ENCODE measurements around the gene KDM5D.

Gene KDM5D

DNA sequence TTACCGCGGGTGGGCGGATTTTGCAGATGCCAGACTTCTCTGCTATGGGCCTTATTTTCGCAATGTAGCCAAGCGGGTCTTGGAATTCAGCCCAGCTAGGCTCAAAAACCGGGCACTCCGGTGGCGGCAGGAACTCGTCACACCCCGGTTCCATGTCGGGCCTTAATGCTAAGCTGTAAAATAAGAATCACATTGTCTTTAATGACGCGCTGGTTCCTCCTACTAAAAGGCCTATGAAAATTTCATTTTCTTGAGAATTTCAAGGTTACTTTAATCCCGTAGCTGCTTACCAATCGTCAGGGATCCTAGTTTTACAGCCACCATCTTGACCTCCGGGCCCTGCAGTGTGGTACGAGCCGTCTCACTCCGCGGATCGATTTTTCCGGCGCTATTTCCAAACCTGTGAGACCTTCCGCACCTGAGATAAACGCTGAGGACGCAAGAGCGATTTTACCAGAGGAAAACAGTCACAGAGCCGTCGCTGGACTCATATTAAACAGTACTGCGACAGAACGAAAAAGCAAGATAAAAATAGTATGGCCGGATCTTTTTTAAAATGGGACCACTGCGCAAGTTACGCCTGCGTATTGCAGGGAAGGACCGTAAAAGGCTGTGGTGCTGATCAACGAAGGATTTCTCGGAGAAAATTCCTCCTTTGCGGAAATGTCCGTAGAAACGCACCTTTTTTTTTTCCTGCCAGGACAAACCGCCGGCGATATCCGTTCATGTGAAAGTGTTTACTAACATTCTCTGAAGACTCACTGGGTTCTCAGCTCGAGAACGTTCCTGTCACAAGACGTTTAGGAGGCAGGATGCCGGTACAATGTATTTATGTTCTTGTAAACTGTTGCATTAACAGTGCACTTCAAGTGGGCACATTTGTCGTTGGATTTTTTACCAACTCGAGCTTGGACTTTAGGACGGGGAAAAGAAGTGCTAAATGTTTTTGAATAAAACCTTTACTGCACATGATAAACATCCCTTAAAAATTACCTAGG is at the start of gene KDM5D:
TSS of gene KDM5D (minus strand) at position 346 of the 998 bp plus-strand sequence. CDS start at position 154, 192 bp downstream.
- Histone ChIP-seq H3K9me3 (ENCODE audit: control insufficient read depth in 2 of 2, low read length in 2 of 2) (no peaks in the 10 kb centered on the region), H3K9ac (ENCODE audit: low read depth in 1 of 2, low read length in 2 of 2) (no peak within 1 kb of the TSS), H3K4me1 (ENCODE audit: control insufficient read depth in 2 of 2, insufficient read depth in 2 of 2, low read length in 2 of 2) (no peaks in the 10 kb centered on the region), H3K27me3 (ENCODE audit: control insufficient read depth in 2 of 2, insufficient read depth in 2 of 2, low read length in 2 of 2) (no peaks in the 10 kb centered on the region), H3K4me3 (ENCODE audit: low read length in 2 of 2) (no peak within 1 kb of the TSS), H3K27ac (ENCODE audit: low read depth in 2 of 2, low read length in 2 of 2) (no peak within 1 kb of the TSS), H3K36me3 (ENCODE audit: control insufficient read depth in 2 of 2, insufficient read depth in 2 of 2, low read length in 2 of 2) (no peaks in the 10 kb centered on the region)

GRCh38 chrY:19768375-19768774 is 23.8 kb upstream of the KDM5D start:
- Histone ChIP-seq H3K9me3 (ENCODE audit: control insufficient read depth in 2 of 2, low read length in 2 of 2) (no peaks in the 10 kb centered on the region), H3K4me3 (ENCODE audit: low read length in 2 of 2) (no peak overlapping the region), H3K36me3 (ENCODE audit: control insufficient read depth in 2 of 2, insufficient read depth in 2 of 2, low read length in 2 of 2) (no peaks in the 10 kb centered on the region), H3K27me3 (ENCODE audit: control insufficient read depth in 2 of 2, insufficient read depth in 2 of 2, low read length in 2 of 2) (no peaks in the 10 kb centered on the region), H3K9ac (ENCODE audit: low read depth in 1 of 2, low read length in 2 of 2) (no peak overlapping the region), H3K27ac (ENCODE audit: low read depth in 2 of 2, low read length in 2 of 2) (no peak overlapping the region), H3K4me1 (ENCODE audit: control insufficient read depth in 2 of 2, insufficient read depth in 2 of 2, low read length in 2 of 2) (no peaks in the 10 kb centered on the region)

DNA sequence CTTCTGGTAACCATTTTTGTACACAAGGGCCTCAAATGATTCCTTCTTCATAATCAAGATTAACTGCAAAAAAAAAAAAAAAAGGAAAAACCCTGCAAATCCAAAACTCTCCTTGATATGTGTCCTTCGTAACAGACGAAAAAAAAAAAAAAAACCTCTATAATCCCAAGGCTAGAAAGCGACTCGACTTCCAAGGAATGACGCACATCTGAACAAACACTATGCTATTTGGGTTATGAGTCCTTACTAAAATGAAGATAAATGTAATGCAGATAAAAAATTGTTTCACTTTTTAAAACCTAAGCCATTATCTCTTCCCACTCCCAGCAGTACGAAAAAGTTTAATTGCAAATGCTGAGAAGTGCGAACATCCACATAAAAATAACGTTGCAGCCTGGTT is 1.2 kb downstream of the KDM5D start:
- no peaks in the 10 kb centered on the region for H3K27me3 ChIP-seq (ENCODE audit: control insufficient read depth in 2 of 2, insufficient read depth in 2 of 2, low read length in 2 of 2)
- H3K4me3 ChIP-seq (ENCODE audit: low read length in 2 of 2), result no peak overlapping the region
- H3K36me3 ChIP-seq (ENCODE audit: control insufficient read depth in 2 of 2, insufficient read depth in 2 of 2, low read length in 2 of 2), result no peaks in the 10 kb centered on the region
- no peak overlapping the region for H3K9ac ChIP-seq (ENCODE audit: low read depth in 1 of 2, low read length in 2 of 2)
- no peaks in the 10 kb centered on the region for H3K9me3 ChIP-seq (ENCODE audit: control insufficient read depth in 2 of 2, low read length in 2 of 2)
- H3K27ac ChIP-seq (ENCODE audit: low read depth in 2 of 2, low read length in 2 of 2), result no peak overlapping the region
- no peaks in the 10 kb centered on the region for H3K4me1 ChIP-seq (ENCODE audit: control insufficient read depth in 2 of 2, insufficient read depth in 2 of 2, low read length in 2 of 2)

DNA sequence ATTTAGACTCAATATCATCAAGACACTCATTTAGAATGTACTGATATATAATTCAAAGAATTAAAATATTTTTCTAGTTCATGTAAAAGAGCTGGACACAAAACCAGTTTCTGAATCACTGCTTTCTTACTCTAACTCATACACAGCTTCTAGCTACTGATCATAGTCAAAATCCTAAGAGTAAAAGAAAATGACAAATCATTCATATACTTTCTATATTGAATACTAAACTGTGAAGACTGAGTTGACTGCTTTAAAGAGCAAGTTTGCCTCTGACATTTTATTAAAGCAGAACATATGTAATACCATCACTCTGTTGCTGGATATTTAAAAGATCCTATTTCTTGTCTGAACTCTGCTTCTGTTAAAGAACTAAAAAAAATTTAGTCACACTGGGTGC is 2.4 kb downstream of the KDM5D start:
- no peak overlapping the region for H3K27ac ChIP-seq (ENCODE audit: low read depth in 2 of 2, low read length in 2 of 2)
- H3K27me3 ChIP-seq (ENCODE audit: control insufficient read depth in 2 of 2, insufficient read depth in 2 of 2, low read length in 2 of 2), result no peaks in the 10 kb centered on the region
- H3K4me3 ChIP-seq (ENCODE audit: low read length in 2 of 2), result no peak overlapping the region
- no peaks in the 10 kb centered on the region for H3K9me3 ChIP-seq (ENCODE audit: control insufficient read depth in 2 of 2, low read length in 2 of 2)
- no peak overlapping the region for H3K9ac ChIP-seq (ENCODE audit: low read depth in 1 of 2, low read length in 2 of 2)
- H3K36me3 ChIP-seq (ENCODE audit: control insufficient read depth in 2 of 2, insufficient read depth in 2 of 2, low read length in 2 of 2), result no peaks in the 10 kb centered on the region
- no peaks in the 10 kb centered on the region for H3K4me1 ChIP-seq (ENCODE audit: control insufficient read depth in 2 of 2, insufficient read depth in 2 of 2, low read length in 2 of 2)

DNA sequence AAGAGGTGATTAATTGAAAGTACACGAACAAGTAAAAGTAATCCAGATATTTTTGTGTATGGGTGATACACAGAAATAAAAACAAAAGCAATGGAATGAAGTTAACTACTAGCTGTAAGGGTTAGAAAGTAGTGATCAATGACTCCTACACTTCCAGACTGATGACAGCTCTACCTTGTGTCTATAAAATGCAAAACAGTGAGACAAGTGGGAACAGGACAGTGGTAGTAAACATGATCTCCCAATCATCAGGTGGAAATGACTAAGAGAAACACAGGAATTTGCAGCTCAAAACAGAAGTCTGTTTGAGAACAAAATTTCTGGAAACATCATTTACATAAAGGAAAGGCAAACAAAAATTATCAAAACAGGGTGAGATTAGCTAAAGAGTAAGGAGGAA is 10.1 kb downstream of the KDM5D start:
- Histone ChIP-seq H3K4me1 (ENCODE audit: control insufficient read depth in 2 of 2, insufficient read depth in 2 of 2, low read length in 2 of 2) (no peaks in the 10 kb centered on the region), H3K9me3 (ENCODE audit: control insufficient read depth in 2 of 2, low read length in 2 of 2) (no peaks in the 10 kb centered on the region), H3K36me3 (ENCODE audit: control insufficient read depth in 2 of 2, insufficient read depth in 2 of 2, low read length in 2 of 2) (no peaks in the 10 kb centered on the region), H3K27ac (ENCODE audit: low read depth in 2 of 2, low read length in 2 of 2) (no peak overlapping the region), H3K4me3 (ENCODE audit: low read length in 2 of 2) (no peak overlapping the region), H3K27me3 (ENCODE audit: control insufficient read depth in 2 of 2, insufficient read depth in 2 of 2, low read length in 2 of 2) (no peaks in the 10 kb centered on the region), H3K9ac (ENCODE audit: low read depth in 1 of 2, low read length in 2 of 2) (no peak overlapping the region)

GRCh38 chrY:19717950-19718349 is 26.6 kb downstream of the KDM5D start:
- no peak overlapping the region for H3K27ac ChIP-seq (ENCODE audit: low read depth in 2 of 2, low read length in 2 of 2)
- no peak overlapping the region for H3K4me3 ChIP-seq (ENCODE audit: low read length in 2 of 2)
- no peaks in the 10 kb centered on the region for H3K36me3 ChIP-seq (ENCODE audit: control insufficient read depth in 2 of 2, insufficient read depth in 2 of 2, low read length in 2 of 2)
- H3K4me1 ChIP-seq (ENCODE audit: control insufficient read depth in 2 of 2, insufficient read depth in 2 of 2, low read length in 2 of 2), result no peaks in the 10 kb centered on the region
- no peaks in the 10 kb centered on the region for H3K9me3 ChIP-seq (ENCODE audit: control insufficient read depth in 2 of 2, low read length in 2 of 2)
- no peaks in the 10 kb centered on the region for H3K27me3 ChIP-seq (ENCODE audit: control insufficient read depth in 2 of 2, insufficient read depth in 2 of 2, low read length in 2 of 2)
- no peak overlapping the region for H3K9ac ChIP-seq (ENCODE audit: low read depth in 1 of 2, low read length in 2 of 2)

DNA sequence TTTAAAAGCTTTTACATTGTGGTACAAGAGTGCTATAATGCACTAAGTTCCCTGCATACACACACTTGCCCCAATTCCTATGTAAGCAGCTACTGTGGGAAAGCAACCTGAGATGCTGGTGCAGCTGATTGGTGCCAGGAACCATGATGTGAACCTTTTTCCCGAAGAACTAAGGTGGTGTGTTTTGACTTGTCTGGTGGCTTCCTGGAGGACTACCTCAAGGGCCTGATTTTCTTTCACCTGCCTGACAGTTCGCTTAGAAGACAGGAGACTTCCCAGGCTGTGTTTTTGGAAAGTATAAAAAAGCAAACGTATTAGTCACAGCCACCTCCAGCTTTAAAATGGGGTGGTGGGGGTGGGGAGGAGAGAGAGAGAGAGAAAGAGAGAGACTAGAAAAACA is 27.4 kb downstream of the KDM5D start:
- H3K4me1 ChIP-seq (ENCODE audit: control insufficient read depth in 2 of 2, insufficient read depth in 2 of 2, low read length in 2 of 2), result no peaks in the 10 kb centered on the region
- no peak overlapping the region for H3K9ac ChIP-seq (ENCODE audit: low read depth in 1 of 2, low read length in 2 of 2)
- no peaks in the 10 kb centered on the region for H3K36me3 ChIP-seq (ENCODE audit: control insufficient read depth in 2 of 2, insufficient read depth in 2 of 2, low read length in 2 of 2)
- H3K4me3 ChIP-seq (ENCODE audit: low read length in 2 of 2), result no peak overlapping the region
- no peaks in the 10 kb centered on the region for H3K27me3 ChIP-seq (ENCODE audit: control insufficient read depth in 2 of 2, insufficient read depth in 2 of 2, low read length in 2 of 2)
- no peaks in the 10 kb centered on the region for H3K9me3 ChIP-seq (ENCODE audit: control insufficient read depth in 2 of 2, low read length in 2 of 2)
- H3K27ac ChIP-seq (ENCODE audit: low read depth in 2 of 2, low read length in 2 of 2), result no peak overlapping the region

GRCh38 chrY:19715226-19715625 is 29.3 kb downstream of the KDM5D start:
- no peak overlapping the region for H3K27ac ChIP-seq (ENCODE audit: low read depth in 2 of 2, low read length in 2 of 2)
- H3K27me3 ChIP-seq (ENCODE audit: control insufficient read depth in 2 of 2, insufficient read depth in 2 of 2, low read length in 2 of 2), result no peaks in the 10 kb centered on the region
- no peaks in the 10 kb centered on the region for H3K9me3 ChIP-seq (ENCODE audit: control insufficient read depth in 2 of 2, low read length in 2 of 2)
- no peak overlapping the region for H3K4me3 ChIP-seq (ENCODE audit: low read length in 2 of 2)
- H3K4me1 ChIP-seq (ENCODE audit: control insufficient read depth in 2 of 2, insufficient read depth in 2 of 2, low read length in 2 of 2), result no peaks in the 10 kb centered on the region
- no peaks in the 10 kb centered on the region for H3K36me3 ChIP-seq (ENCODE audit: control insufficient read depth in 2 of 2, insufficient read depth in 2 of 2, low read length in 2 of 2)
- no peak overlapping the region for H3K9ac ChIP-seq (ENCODE audit: low read depth in 1 of 2, low read length in 2 of 2)

DNA sequence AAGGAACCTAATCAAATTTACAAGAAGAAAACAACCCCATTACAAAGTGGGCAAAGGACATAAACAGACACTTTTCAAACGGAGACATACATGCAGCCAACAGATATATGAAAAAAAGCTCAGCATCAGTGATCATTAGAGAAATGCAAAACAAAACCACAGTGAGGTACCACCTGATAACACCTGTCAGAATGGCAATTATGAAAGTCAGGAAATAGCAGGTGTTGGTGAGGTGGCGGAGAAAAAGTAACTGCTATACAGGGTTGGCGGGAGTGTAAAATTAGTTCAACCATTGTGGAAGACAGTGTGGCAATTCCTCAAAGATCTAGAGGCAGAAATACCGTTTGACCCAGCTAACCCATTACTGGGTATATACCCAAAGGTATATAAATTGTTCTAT is 31.1 kb downstream of the KDM5D start:
- H3K27ac ChIP-seq (ENCODE audit: low read depth in 2 of 2, low read length in 2 of 2), result no peak overlapping the region
- no peaks in the 10 kb centered on the region for H3K27me3 ChIP-seq (ENCODE audit: control insufficient read depth in 2 of 2, insufficient read depth in 2 of 2, low read length in 2 of 2)
- H3K36me3 ChIP-seq (ENCODE audit: control insufficient read depth in 2 of 2, insufficient read depth in 2 of 2, low read length in 2 of 2), result no peaks in the 10 kb centered on the region
- H3K4me1 ChIP-seq (ENCODE audit: control insufficient read depth in 2 of 2, insufficient read depth in 2 of 2, low read length in 2 of 2), result no peaks in the 10 kb centered on the region
- no peak overlapping the region for H3K9ac ChIP-seq (ENCODE audit: low read depth in 1 of 2, low read length in 2 of 2)
- no peaks in the 10 kb centered on the region for H3K9me3 ChIP-seq (ENCODE audit: control insufficient read depth in 2 of 2, low read length in 2 of 2)
- H3K4me3 ChIP-seq (ENCODE audit: low read length in 2 of 2), result no peak overlapping the region

GRCh38 chrY:19706273-19706672 is 38.3 kb downstream of the KDM5D start:
- Histone ChIP-seq H3K36me3 (ENCODE audit: control insufficient read depth in 2 of 2, insufficient read depth in 2 of 2, low read length in 2 of 2) (no peaks in the 10 kb centered on the region), H3K27ac (ENCODE audit: low read depth in 2 of 2, low read length in 2 of 2) (no peak overlapping the region), H3K9ac (ENCODE audit: low read depth in 1 of 2, low read length in 2 of 2) (no peak overlapping the region), H3K27me3 (ENCODE audit: control insufficient read depth in 2 of 2, insufficient read depth in 2 of 2, low read length in 2 of 2) (no peaks in the 10 kb centered on the region), H3K4me3 (ENCODE audit: low read length in 2 of 2) (no peak overlapping the region), H3K9me3 (ENCODE audit: control insufficient read depth in 2 of 2, low read length in 2 of 2) (no peaks in the 10 kb centered on the region), H3K4me1 (ENCODE audit: control insufficient read depth in 2 of 2, insufficient read depth in 2 of 2, low read length in 2 of 2) (no peaks in the 10 kb centered on the region)
